Caco-2 (cell line): Measurements from ENCODE around the gene NOP58. TPM values are rescaled to one million over a fixed set of nuclear protein-coding genes. Genes with fewer than 3 reads are reported as not detected.

Experiments
- BruUV-seq: library from RNA; stranded (reverse); fragments of 400-500 nt; replicated peaks from 2 replicates; lab custom pipeline; 2021; lab: Mats Ljungman, UMichigan
- CTCF ChIA-PET: fragments of 300-600 bp; sonication (Branson Sonifier 250); formaldehyde crosslinking; loops from one replicate; lab custom pipeline; 2022; ENCODE audit warnings: antibody characterized with exemption; lab: Charles Lee
- POLR2A ChIA-PET: fragments of 300-600 bp; sonication (Branson Sonifier 250); formaldehyde crosslinking; loops from one replicate; lab custom pipeline; 2022; ENCODE audit warnings: antibody characterized with exemption; lab: Charles Lee
- DNase-seq, 2 experiments: peaks; one replicate each; pipeline versions ENCODE4 v3.0.0 to v3.0.0-alpha.2; 2020 to 2022
- H3K27me3 ChIP-seq: replicated peaks from 2 replicates; pipeline ENCODE4 v1.6.0; 2011; ENCODE audit warnings: low read length; ENCODE audit not compliant: control insufficient read depth, insufficient read depth
- H3K36me3 ChIP-seq: 2 replicates; pipeline ENCODE4 v1.5.1; 2011; ENCODE audit warnings: low read length; ENCODE audit not compliant: control insufficient read depth, insufficient read depth
- H3K4me1 ChIP-seq: fragments of 250-450 bp; sonication (Bioruptor Pico); 2 replicates; pipeline ENCODE4 v1.5.1; 2020; ENCODE audit warnings: mild to moderate bottlenecking
- H3K4me3 ChIP-seq: 2 replicates; pipeline ENCODE4 v1.5.1; 2011; ENCODE audit warnings: low read depth, mild to moderate bottlenecking, control low read depth, low read length
- H3K9me3 ChIP-seq: fragments of 250-450 bp; sonication (Bioruptor Pico); 2 replicates; pipeline ENCODE4 v1.5.1; 2020; ENCODE audit warnings: mild to moderate bottlenecking, moderate library complexity
- H3K27ac Mint-ChIP-seq: one replicate; pipeline ENCODE4 v1.8.0; 2022; ENCODE audit warnings: mixed read lengths; ENCODE audit not compliant: unreplicated experiment
- H3K27me3 Mint-ChIP-seq: one replicate; pipeline ENCODE4 v1.8.0; 2022; ENCODE audit warnings: mixed read lengths; ENCODE audit not compliant: insufficient read depth, unreplicated experiment
- H3K36me3 Mint-ChIP-seq: one replicate; pipeline ENCODE4 v1.8.0; 2022; ENCODE audit warnings: mild to moderate bottlenecking, mixed read lengths; ENCODE audit not compliant: insufficient read depth, unreplicated experiment
- H3K4me1 Mint-ChIP-seq: one replicate; pipeline ENCODE4 v1.8.0; 2022; ENCODE audit warnings: low read depth, mixed read lengths; ENCODE audit not compliant: unreplicated experiment
- H3K4me3 Mint-ChIP-seq: one replicate; pipeline ENCODE4 v1.8.0; 2022; ENCODE audit warnings: mild to moderate bottlenecking, moderate library complexity, mixed read lengths; ENCODE audit not compliant: unreplicated experiment
- H3K9me3 Mint-ChIP-seq: one replicate; pipeline ENCODE4 v1.8.0; 2022; ENCODE audit warnings: mixed read lengths; ENCODE audit not compliant: unreplicated experiment
- intact Hi-C: fragments of 100-400 bp; cut with micrococcal nuclease; formaldehyde crosslinking; loops from one replicate; pipeline ENCODE4 v1.10.0; 2022; ENCODE audit not compliant: unreplicated experiment
- total RNA-seq: library from RNA; stranded (reverse); gene quantifications from 2 replicates; pipeline ENCODE4 v1.2.3, GENCODE V29; 2022
- TF ChIP-seq, protein P1 (sequence below), 2 experiments: fragments of 200-600 bp in 1 of 2; IDR thresholded peaks; 1 replicate in 1 of 2; 2 replicates in 1 of 2; pipeline versions ENCODE4 v1.5.1 to v1.8.0; 2011 to 2022; ENCODE audit warnings: antibody characterized with exemption in 1 of 2, control low read depth in 1 of 2, inconsistent platforms in 1 of 2, low read depth in 1 of 2, low read length in 1 of 2, mild to moderate bottlenecking in 1 of 2, moderate library complexity in 1 of 2; ENCODE audit not compliant: insufficient read depth in 1 of 2, severe bottlenecking in 1 of 2, unreplicated experiment in 1 of 2

NOP58 gene
- total RNA-seq, 1 experiment from 2014 or later = 147 TPM

DNA sequence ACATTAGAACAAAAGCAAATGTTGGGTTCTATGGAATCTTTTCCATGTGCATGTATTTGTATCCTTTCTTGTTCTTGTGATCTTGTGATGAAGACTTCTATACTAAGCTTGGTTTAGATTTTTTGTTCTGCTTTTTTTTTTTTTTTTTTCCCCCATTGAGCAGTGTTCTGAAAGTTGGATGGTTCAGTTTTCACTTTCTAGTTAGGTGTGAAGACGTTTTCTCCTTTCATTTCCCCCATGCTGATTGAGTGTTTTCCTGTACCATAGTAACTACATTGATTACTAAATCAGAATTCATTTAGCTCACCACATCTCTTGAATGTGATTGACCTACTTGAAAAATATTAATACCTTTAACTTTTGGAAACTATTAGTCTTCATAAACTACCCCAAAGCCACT, 34.1 kb downstream of the NOP58 start:
- Mint-ChIP-seq H3K4me3 (no peak overlapping the region), H3K4me1 (no peaks in the 10 kb centered on the region), H3K27ac (no peak overlapping the region), H3K9me3 (no peaks in the 10 kb centered on the region), H3K27me3 (no peaks in the 10 kb centered on the region), H3K36me3 (peaks cover 100% of the 10 kb centered on the region)
- DNase-seq = no peak
- intact Hi-C loops = loop anchor here (10.0 kb wide), 1 partner anchor 195 kb away; no protein-coding TSS in a partner anchor
- ChIA-PET CTCF (no interaction called here), POLR2A (interaction anchor here (0.5 to 0.6 kb wide), 2 partner anchors 77 to 156 kb away, joined by 4 read pairs; no protein-coding TSS in a partner anchor)
- Histone ChIP-seq H3K27me3 (no peaks in the 10 kb centered on the region), H3K4me1 (no peaks in the 10 kb centered on the region), H3K4me3 (no peak overlapping the region), H3K36me3 (peaks cover 1% of the 10 kb centered on the region; the same call in 1 of the 2 replicates), H3K9me3 (no peaks in the 10 kb centered on the region)
- no TSS peak for BruUV-seq
- TF ChIP-seq, protein P1, sequence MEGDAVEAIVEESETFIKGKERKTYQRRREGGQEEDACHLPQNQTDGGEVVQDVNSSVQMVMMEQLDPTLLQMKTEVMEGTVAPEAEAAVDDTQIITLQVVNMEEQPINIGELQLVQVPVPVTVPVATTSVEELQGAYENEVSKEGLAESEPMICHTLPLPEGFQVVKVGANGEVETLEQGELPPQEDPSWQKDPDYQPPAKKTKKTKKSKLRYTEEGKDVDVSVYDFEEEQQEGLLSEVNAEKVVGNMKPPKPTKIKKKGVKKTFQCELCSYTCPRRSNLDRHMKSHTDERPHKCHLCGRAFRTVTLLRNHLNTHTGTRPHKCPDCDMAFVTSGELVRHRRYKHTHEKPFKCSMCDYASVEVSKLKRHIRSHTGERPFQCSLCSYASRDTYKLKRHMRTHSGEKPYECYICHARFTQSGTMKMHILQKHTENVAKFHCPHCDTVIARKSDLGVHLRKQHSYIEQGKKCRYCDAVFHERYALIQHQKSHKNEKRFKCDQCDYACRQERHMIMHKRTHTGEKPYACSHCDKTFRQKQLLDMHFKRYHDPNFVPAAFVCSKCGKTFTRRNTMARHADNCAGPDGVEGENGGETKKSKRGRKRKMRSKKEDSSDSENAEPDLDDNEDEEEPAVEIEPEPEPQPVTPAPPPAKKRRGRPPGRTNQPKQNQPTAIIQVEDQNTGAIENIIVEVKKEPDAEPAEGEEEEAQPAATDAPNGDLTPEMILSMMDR (IDR thresholded peaks at IDR 0.05; ENCODE audit: insufficient read depth in 1 of 2, low read depth in 1 of 2, low read length in 1 of 2, severe bottlenecking in 1 of 2, unreplicated experiment in 1 of 2) = no peak

DNA sequence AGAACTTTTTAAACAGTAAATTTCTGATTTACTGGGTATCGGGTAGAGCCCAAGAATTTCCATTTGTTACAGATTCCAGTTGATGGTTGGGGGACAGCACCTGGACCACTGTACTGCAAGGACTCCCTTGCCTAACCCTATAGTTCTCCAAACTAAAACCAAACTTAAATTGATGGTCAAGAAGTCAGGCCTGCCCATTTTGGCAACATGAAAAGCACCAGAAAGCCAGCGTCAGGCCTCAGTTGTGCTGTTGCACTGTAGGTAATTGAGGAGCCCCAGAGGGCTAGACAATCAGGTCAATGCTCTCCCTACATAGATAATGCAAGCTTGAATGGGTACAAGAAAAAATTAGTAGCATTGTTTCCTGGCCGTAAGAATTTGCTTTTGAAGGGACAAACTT, 40.5 kb downstream of the NOP58 start:
- ChIA-PET POLR2A (no interaction called here), CTCF (no interaction called here)
- Histone ChIP-seq H3K36me3 (peaks cover 4% of the 10 kb centered on the region), H3K4me3 (no peak overlapping the region), H3K27me3 (no peaks in the 10 kb centered on the region), H3K4me1 (no peaks in the 10 kb centered on the region), H3K9me3 (no peaks in the 10 kb centered on the region)
- no peaks in the 10 kb centered on the region for H3K27me3 Mint-ChIP-seq
- H3K4me1 Mint-ChIP-seq = no peaks in the 10 kb centered on the region
- intact Hi-C loops = loop anchor here (5.0 to 10.0 kb wide), 2 partner anchors 71 to 189 kb away; partner anchors contain the start of gene BMPR2
- no peak overlapping the region for H3K4me3 Mint-ChIP-seq
- TF ChIP-seq, protein P1 (IDR thresholded peaks at IDR 0.05; ENCODE audit: insufficient read depth in 1 of 2, low read depth in 1 of 2, low read length in 1 of 2, severe bottlenecking in 1 of 2, unreplicated experiment in 1 of 2) = no peak
- H3K27ac Mint-ChIP-seq = no peak overlapping the region
- H3K9me3 Mint-ChIP-seq = no peaks in the 10 kb centered on the region
- BruUV-seq = no TSS peak
- no peak for DNase-seq
- peaks cover 78% of the 10 kb centered on the region for H3K36me3 Mint-ChIP-seq

DNA sequence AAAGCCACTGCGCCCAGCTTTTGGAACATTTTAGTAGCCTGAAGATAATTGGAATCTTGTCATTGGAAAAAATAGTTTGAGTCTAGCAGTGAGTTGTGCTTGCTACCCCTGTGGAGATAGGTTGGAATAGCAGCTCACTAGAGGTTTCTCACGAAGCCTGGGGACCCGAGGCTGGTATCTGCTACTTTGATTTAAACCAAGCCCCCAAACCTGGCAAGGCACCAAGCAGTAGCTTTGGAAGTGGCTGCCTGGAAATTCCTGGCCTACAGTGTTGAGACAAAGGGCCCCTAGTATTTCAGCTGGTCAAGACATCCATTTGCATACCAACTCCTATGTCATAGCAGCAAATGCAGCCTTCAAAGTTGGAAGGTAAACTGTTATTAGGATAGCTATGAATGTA, 42.1 kb downstream of the NOP58 start:
- no peak overlapping the region for H3K4me3 ChIP-seq
- no peaks in the 10 kb centered on the region for H3K4me1 Mint-ChIP-seq
- no peak overlapping the region for H3K27ac Mint-ChIP-seq
- H3K4me1 ChIP-seq = no peaks in the 10 kb centered on the region
- peaks cover 71% of the 10 kb centered on the region for H3K36me3 Mint-ChIP-seq
- H3K27me3 Mint-ChIP-seq = no peaks in the 10 kb centered on the region
- intact Hi-C loops = loop anchor here (5.0 to 10.0 kb wide), 2 partner anchors 70 to 187 kb away; partner anchors contain the start of gene BMPR2
- no peak overlapping the region for H3K4me3 Mint-ChIP-seq
- no peak for DNase-seq
- peaks cover 4% of the 10 kb centered on the region for H3K36me3 ChIP-seq
- H3K9me3 Mint-ChIP-seq = no peaks in the 10 kb centered on the region
- BruUV-seq = no TSS peak
- ChIA-PET CTCF (no interaction called here), POLR2A (no interaction called here)
- no peaks in the 10 kb centered on the region for H3K27me3 ChIP-seq
- no peaks in the 10 kb centered on the region for H3K9me3 ChIP-seq
- TF ChIP-seq, protein P1 (IDR thresholded peaks at IDR 0.05; ENCODE audit: insufficient read depth in 1 of 2, low read depth in 1 of 2, low read length in 1 of 2, severe bottlenecking in 1 of 2, unreplicated experiment in 1 of 2) = no peak
